Spinal cord (tissue), 10 donors: ENCODE measurements around the gene TOP3A. TPM values are rescaled to one million over a fixed set of nuclear protein-coding genes. Genes with fewer than 3 reads are reported as not detected.
"Not testable (repeated sequence)": the region's sequence is repeated elsewhere in the genome, so short reads cannot be mapped to it uniquely, and the experiment has no call there.

ENCODE experiments used
- DNase-seq, 6 donors: peaks; one replicate each; pipeline versions ENCODE4 v3.0.0 to v3.0.0-alpha.2; 2013 to 2015; ENCODE audit warnings: low spot score in 6 of 6, low read depth in 4 of 6
- H3K27ac ChIP-seq: one replicate; pipeline ENCODE4 v1.5.1; 2013; ENCODE audit warnings: low read depth, low read length, control low read depth
- H3K27me3 ChIP-seq: one replicate; pipeline ENCODE4 v1.6.1; 2013; ENCODE audit warnings: low read length; ENCODE audit not compliant: control insufficient read depth, insufficient read depth
- H3K36me3 ChIP-seq: one replicate; pipeline ENCODE4 v1.6.1; 2013; ENCODE audit warnings: low read length; ENCODE audit not compliant: control insufficient read depth, insufficient read depth
- H3K4me1 ChIP-seq: one replicate; pipeline ENCODE4 v1.6.1; 2013; ENCODE audit warnings: low read length; ENCODE audit not compliant: control insufficient read depth, insufficient read depth
- H3K4me3 ChIP-seq: one replicate; pipeline ENCODE4 v1.5.1; 2013; ENCODE audit warnings: low read depth, low read length, control low read depth
- H3K9me3 ChIP-seq: one replicate; pipeline ENCODE4 v1.6.1; 2013; ENCODE audit warnings: low read length; ENCODE audit not compliant: control insufficient read depth, insufficient read depth
- WGBS: methylation state at CpG from one replicate; pipeline ENCODE4 v1.1.5; 2013; ENCODE audit warnings: missing lambda C conversion rate; ENCODE audit not compliant: insufficient coverage; 5-methylcytosine and 5-hydroxymethylcytosine counted together
- polyA plus RNA-seq, 2 donors: library from polyadenylated mRNA; unstranded; fragments of 120-200 nt; gene quantifications; one replicate each; pipeline ENCODE4 v1.2.1, GENCODE V29; 2013; ENCODE audit not compliant: insufficient read length in 2 of 2
- total RNA-seq, 2 donors: library from RNA; depleted of rRNA in 1 of 2; stranded (reverse); fragments of 120-200 nt in 1 of 2; fragments of >200 nt in 1 of 2; gene quantifications; one replicate each; pipeline versions ENCODE4 v1.2.3 to v1.2.4, GENCODE V29; 2013 to 2014
- donor health status: healthy.

TOP3A gene
- total and polyA plus RNA-seq, 4 donors: 28.1 to 70.6 (median 39.9) TPM

DNA sequence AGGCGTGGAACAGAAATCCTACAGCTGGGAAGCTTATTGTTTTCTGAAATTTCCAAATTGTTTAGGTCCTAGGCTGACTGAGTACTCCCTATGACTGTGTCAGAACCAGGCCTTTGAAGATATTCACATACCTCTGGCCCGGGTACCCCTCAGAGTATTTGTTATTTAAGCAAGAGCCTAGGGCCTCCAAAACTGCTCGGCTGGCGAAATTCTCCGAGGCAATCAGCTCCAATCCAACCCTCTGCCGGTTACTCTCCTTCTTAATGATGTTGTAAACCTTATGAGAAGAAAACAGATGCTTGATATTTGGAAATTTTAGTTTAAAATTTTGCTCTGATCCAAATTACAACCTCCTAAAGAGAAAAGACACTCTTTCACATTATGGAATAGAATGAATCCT is 38.7 kb upstream of the TOP3A start:
- Histone ChIP-seq H3K4me3 (no peak overlapping the region), H3K27me3 (no peaks in the 10 kb centered on the region), H3K36me3 (peaks cover 51% of the 10 kb centered on the region), H3K9me3 (no peaks in the 10 kb centered on the region), H3K27ac (no peak overlapping the region), H3K4me1 (no peaks in the 10 kb centered on the region)
- 93% methylated on average over 5 of the region's 6 CpGs for WGBS
- DNase-seq: no peak

DNA sequence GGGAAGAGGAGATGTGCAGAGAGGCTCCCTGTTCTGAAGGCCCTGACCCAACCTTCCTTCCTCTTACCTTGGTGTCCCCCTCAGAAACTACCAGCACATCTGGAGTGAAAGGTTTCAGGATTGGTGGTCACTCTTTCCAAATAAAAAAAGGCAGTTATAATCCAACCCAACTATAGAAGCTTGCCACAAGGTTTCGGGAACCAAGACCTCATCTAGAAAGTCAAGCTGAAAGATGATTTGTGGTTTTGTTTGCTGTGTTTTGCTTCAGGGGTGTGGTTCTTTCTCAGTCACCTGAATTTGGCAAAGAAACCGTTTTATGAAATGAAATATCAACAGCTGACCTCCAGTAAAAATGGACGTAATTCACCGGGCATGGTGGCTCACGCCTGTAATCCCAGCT is 29.2 kb upstream of the TOP3A start:
- Histone ChIP-seq H3K36me3 (peaks cover 70% of the 10 kb centered on the region), H3K27me3 (no peaks in the 10 kb centered on the region), H3K4me1 (no peaks in the 10 kb centered on the region), H3K4me3 (no peak overlapping the region), H3K27ac (no peak overlapping the region), H3K9me3 (no peaks in the 10 kb centered on the region)
- DNase-seq: no peak
- no CpG with 5 or more reads among the region's 5 CpGs for WGBS

DNA sequence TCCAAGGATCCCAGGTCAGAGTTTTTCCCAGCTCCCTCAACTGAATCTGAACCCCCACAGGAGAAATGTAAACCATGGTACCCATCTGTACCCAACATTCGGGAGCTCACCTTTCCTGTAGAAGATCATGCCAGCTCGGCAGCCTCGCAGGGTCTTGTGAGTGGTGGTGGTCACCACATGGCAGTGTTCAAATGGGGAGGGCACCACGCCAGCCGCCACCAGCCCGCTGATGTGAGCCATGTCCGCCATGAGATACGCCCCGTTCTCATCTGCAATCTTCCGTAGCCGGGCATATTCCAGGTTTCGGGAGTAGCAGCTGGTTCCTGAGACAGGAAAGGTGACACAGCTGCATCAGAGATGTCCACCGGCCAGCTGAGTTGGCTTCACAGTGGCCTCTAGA is 25.1 kb upstream of the TOP3A start:
- H3K4me3 ChIP-seq: no peak overlapping the region
- no peak overlapping the region for H3K27ac ChIP-seq
- no peaks in the 10 kb centered on the region for H3K9me3 ChIP-seq
- peaks cover 65% of the 10 kb centered on the region for H3K36me3 ChIP-seq
- no peaks in the 10 kb centered on the region for H3K4me1 ChIP-seq
- no peaks in the 10 kb centered on the region for H3K27me3 ChIP-seq
- WGBS: 100% methylated on average over 13 of the region's 13 CpGs
- DNase-seq: no peak

DNA sequence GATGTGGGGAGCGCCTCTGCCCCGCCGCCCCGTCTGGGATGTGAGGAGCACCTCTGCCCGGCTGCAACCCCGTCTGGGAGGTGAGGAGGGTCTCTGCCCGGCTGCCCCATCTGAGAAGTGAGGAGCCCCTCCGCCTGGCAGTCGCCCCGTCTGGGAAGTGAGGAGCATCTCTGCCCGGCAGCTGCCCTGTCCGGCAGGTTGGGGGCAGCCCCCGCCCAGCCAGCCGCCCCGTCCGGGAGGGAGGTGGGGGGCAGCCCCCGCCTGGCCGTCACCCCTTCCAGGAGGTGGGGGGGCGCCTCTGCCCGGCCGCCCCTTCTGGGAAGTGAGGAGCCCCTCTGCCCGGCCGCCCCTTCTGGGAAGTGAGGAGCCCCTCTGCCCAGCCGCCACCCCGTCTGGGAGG is 23.4 kb upstream of the TOP3A start:
- not testable (repeated sequence) for H3K4me1 ChIP-seq, H3K9me3 ChIP-seq, H3K27me3 ChIP-seq, H3K27ac ChIP-seq, DNase-seq, H3K4me3 ChIP-seq
- peaks cover 62% of the 10 kb centered on the region for H3K36me3 ChIP-seq
- 95% methylated on average over 11 of the region's 25 CpGs for WGBS

DNA sequence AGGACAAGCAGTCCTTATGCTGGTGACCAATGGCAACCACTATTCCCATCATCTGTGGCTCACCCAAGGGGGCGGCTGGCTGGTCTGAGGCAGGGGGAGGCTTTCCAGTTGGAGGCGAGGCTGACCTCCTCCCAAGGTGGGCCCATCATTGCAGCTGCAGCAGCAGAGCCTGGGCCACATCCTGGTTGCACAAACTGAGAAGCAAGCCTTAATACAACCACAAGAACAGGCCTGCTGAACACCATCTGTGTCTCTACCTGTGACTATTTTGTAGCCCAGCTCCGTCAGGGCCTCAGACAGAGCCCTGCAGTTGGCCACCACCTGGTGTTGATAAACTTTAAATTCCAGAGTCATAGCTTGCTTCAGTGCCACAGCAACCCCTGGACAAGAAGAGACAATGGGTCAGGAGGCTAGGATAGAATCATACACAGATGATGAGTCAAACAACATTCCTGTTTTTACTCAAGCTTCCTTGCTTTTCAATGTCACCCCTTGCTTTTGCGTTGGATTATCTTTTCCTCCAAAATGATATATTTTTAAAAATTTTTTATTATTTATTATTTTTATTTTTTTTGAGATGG is 18.2 kb upstream of the TOP3A start:
- WGBS: 63% methylated on average over 3 of the region's 4 CpGs
- no peak overlapping the region for H3K27ac ChIP-seq
- H3K27me3 ChIP-seq: no peaks in the 10 kb centered on the region
- no peaks in the 10 kb centered on the region for H3K4me1 ChIP-seq
- DNase-seq: no peak
- peaks cover 78% of the 10 kb centered on the region for H3K36me3 ChIP-seq
- H3K4me3 ChIP-seq: no peak overlapping the region
- H3K9me3 ChIP-seq: no peaks in the 10 kb centered on the region

DNA sequence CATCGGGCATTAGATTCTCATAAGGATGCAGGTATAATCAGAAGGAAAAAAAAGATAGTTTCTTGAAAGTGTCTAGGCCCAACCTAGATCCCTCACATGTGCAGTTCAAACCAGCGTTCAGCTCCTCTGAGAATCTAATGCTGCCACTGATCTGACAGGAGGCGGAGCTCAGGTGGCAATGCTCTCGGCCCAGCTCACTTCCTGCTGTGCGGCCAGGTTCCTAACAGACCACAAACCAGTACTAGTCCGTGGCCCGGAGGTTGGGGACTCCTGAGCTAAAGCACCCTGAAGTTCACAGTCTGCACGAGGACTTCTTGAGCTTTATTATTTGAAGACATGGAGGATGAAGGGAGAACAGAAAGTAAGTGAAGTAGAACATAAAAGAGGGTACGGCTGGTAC is 17.1 kb upstream of the TOP3A start:
- no peak for DNase-seq
- Histone ChIP-seq H3K27ac (no peak overlapping the region), H3K4me3 (no peak overlapping the region), H3K27me3 (no peaks in the 10 kb centered on the region), H3K4me1 (no peaks in the 10 kb centered on the region), H3K36me3 (peaks cover 80% of the 10 kb centered on the region), H3K9me3 (no peaks in the 10 kb centered on the region)
- WGBS: 85% methylated on average over 6 of the region's 9 CpGs

DNA sequence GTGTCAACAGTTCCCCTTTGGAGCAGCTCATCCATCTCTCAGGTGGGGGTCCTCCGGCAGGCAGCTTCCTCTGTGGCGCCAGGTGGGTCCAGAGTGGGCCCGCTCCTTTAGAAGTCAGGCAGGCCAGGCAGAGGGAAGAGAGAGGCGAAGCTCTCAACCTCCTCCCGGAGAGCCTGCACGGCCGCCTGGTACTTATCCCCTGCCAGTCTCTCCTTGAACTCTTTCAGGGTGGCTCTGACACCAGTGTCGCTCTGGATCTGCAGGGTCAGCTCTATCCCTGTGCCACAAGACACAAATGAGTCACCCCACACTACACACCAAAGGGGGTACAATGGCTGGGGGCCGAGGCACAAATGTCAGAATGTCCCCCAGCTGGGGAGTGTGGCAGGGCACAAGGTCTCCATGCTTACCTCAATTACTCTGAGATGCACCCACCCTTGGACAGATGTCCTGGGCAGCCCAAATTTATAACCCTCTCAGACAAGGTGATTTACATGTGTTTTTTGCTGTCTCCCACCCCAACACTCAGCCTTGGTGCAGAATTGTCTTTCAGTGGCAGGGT is 13.9 kb upstream of the TOP3A start:
- Histone ChIP-seq H3K9me3 (no peaks in the 10 kb centered on the region), H3K4me1 (peaks cover 2% of the 10 kb centered on the region), H3K36me3 (peaks cover 78% of the 10 kb centered on the region), H3K4me3 (no peak overlapping the region), H3K27ac (no peak overlapping the region), H3K27me3 (no peaks in the 10 kb centered on the region)
- DNase-seq: no peak
- WGBS: 88% methylated on average over 9 of the region's 9 CpGs

DNA sequence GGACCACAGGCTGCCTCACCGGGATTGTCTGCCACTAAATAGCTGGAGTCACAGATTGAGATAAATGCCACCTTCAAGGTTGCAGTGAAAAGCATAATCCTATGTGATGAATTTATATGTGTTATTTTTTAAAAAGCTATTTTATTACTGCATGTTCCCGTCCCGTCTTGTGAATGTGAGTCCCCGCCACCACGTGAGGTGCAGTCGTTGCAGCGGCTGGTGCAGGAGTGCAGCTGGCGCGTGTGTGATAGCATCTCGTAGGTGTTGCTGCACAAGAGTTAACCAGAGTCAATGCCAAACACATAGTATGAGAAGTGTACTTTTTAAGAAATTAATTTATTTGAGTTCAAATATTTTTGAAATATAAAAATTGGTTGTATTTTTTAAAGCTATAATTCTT is 12.8 kb upstream of the TOP3A start:
- no peak for DNase-seq
- Histone ChIP-seq H3K36me3 (peaks cover 84% of the 10 kb centered on the region), H3K4me3 (no peak overlapping the region), H3K4me1 (peaks cover 2% of the 10 kb centered on the region), H3K27ac (no peak overlapping the region), H3K9me3 (no peaks in the 10 kb centered on the region), H3K27me3 (no peaks in the 10 kb centered on the region)
- WGBS: 94% methylated on average over 9 of the region's 10 CpGs

DNA sequence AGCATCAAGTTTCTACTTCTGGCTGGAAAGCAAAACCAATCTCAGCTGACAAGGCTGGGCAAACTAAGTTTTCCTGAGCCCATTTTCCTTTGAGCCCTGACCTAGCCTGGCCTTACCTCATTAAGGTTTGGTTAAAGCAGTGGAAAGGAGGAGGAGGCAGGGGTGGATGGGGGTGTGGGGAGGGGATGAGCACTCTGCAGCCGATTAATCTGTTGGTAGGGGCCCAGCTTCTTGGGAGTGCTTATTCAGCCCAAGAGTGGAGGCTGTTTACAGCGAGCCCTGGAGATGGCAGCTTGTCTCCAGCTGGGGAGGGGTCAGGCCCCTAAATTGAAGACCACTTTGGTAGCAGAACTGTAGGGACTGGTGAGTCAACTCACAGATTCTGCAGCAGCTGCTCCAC is 12.3 kb upstream of the TOP3A start:
- H3K27ac ChIP-seq: no peak overlapping the region
- H3K4me3 ChIP-seq: no peak overlapping the region
- H3K36me3 ChIP-seq: peaks cover 84% of the 10 kb centered on the region
- no peaks in the 10 kb centered on the region for H3K9me3 ChIP-seq
- no peak for DNase-seq
- WGBS: 82% methylated on average over 2 of the region's 2 CpGs
- peaks cover 2% of the 10 kb centered on the region for H3K4me1 ChIP-seq
- H3K27me3 ChIP-seq: no peaks in the 10 kb centered on the region

DNA sequence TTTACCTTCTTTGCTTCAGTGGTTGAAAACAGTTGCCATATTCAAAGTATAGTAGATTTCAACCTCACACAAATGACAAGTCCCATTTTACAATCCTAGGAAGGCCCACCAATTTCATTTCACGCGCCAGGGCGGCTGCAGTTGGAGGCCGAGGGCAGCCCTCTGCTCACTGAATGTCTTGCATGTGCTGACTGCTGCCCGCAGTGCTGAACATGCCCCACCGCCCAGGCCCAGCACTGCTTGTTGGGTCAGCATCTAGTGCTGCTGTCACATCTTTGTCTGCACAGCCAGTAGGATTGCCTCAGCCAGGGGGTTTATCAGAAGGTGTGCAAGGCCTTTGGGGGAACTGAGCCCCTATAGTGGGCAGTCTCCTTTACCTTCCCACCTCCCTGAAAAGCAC is 11.8 kb upstream of the TOP3A start:
- H3K27ac ChIP-seq: no peak overlapping the region
- WGBS: 94% methylated on average over 6 of the region's 6 CpGs
- no peaks in the 10 kb centered on the region for H3K27me3 ChIP-seq
- no peaks in the 10 kb centered on the region for H3K9me3 ChIP-seq
- H3K4me3 ChIP-seq: no peak overlapping the region
- H3K4me1 ChIP-seq: peaks cover 2% of the 10 kb centered on the region
- peaks cover 81% of the 10 kb centered on the region for H3K36me3 ChIP-seq
- no peak for DNase-seq
